GM21619 (cell line): ENCODE results near the gene EDNRA.

Experiments
- ATAC-seq: cut with Tn5 transposase; IDR thresholded peaks from one replicate; pipeline ENCODE4 v1.9.1; 2021; ENCODE audit not compliant: unreplicated experiment

Gene EDNRA

DNA sequence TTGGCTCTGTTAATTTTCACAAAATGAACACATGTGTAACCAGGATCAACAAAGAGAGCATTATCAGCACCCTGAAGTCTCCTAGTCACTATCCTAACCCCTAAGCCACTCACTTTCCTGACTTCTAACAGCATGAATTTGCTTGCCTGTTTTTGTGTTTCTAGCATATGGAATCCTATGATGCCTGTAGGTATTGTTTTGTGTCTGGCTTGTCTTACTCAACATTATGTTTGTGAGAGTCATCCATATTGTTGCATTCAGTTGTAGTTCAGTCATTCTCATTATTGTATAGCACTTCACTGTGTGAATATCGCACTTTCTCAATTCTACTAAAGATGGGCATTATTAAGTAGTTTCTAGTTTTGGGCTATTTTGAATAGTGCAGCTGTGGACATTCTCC lies 15.6 kb downstream of the EDNRA start:
- no peak for ATAC-seq

- no peak for ATAC-seq
Observed at GRCh38 chr4:147498031-147498660, 17.2 kb downstream of the EDNRA start.

DNA sequence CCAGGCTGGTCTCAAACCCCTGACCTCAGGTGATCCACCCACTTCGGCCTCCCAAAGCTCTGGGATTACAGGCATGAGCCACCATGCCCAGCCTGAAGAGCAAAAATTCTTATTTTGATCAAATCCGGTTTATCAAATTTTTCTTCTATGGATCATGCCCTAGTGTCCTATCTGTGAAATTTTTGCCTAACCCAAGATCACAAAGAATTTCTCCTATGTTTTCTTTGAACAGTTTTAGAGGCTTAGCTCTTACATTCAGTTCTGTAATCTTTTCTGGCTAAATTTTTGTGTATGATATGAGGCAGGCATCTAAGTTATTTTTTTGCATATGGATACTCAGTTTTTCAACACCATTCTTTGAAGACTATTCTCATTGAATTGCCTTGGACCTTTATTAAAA lies 27.4 kb downstream of the EDNRA start:
- no peak for ATAC-seq

DNA sequence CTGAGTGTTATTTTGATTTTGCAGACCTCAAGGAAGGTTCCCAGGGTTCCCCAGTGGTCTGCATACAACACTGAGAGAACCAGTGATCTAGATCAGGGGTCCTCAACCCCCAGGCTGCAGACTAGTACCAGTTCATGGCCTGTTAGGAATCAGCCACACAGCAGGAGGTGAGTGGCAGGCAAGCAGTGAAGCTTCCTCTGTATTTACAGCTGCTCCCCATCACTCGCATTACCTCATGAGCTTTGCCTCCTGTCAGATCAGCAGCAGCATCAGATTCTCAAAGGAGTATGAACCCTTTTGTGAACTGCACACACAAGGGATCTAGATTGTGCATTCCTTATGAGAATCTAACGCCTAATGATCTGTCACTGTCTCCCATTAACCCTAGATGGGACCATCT lies 28.5 kb downstream of the EDNRA start:
- ATAC-seq, result no peak

GRCh38 chr4:147510962-147511668 lies 30.2 kb downstream of the EDNRA start:
- ATAC-seq, result no peak

DNA sequence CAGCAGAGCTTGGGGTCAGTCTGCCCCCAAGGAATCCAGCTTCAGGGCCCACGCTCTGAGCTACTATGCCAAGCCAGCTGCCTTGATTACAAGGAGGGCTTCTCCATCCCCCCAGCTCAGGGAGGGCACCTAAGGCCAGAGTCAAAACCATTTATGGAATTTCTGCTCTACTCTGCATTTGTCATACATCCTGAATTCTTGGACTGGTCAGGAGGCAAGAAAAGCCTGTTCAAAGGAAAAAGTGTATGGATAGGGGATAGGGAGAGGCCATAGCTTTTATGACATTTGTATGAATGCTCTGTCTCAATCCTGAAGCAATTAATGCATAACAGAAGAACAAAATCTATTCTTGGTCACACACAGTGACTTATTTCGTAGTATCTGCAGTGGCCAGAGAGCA lies 32.2 kb downstream of the EDNRA start:
- ATAC-seq, result no peak

DNA sequence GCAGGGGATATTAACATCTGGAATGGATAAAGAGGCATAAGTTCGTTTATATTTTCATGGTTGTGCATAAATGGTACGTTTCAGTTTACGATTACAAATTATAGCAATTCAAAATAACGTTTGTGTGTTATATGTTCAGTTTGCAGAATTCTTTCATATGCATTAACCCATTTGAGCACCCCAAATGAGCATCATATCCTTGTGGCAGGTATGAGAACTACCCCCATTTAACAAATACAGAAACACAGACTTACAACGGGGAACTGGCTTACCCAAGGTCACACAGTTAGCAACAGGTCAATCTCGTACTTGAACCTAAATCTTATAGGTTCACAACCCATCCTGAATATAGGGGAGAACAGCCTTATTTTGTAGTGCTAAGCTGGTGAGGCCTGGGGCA lies 33.1 kb downstream of the EDNRA start:
- ATAC-seq, result no peak

- no peak for ATAC-seq
Observed at GRCh38 chr4:147515220-147515936, 34.5 kb downstream of the EDNRA start.

DNA sequence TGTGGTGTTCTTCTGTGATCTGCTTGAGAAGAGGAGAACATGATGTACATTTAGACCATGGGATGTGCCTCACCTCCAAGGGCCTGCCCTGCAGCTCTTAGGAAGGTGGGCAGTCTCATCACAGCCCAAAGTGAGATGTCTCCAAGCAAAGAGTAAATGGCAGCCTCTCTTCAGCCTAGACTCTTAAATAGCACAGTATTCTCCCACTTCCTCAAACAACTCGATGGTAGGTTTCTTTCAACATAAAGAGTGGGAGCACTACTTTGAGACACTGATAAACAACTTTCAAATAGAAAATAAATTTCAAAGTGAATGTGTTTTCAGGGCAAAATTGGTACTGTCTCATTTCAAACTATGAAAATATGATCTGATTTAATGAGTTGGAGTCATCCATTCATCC lies 35.2 kb downstream of the EDNRA start:
- no peak for ATAC-seq

DNA sequence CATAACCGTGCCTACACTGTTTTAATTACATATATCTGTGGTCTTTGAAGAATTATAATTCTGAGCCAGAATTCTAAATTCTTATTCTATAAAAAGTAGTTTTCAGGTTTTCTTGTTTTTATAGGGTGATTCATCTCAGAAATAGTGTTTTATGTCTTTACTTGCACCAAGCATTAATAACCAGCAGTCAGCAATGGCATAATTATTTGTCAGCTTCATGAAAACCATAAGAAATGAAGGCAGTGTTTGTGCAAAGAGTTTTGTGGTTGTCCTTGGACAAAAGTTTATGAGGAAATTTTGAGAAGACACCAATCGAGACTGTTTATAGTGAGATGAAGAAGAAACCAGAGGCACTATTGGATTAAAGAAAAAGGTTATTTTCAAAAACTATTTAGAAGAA lies 37.2 kb downstream of the EDNRA start:
- ATAC-seq, result no peak

DNA sequence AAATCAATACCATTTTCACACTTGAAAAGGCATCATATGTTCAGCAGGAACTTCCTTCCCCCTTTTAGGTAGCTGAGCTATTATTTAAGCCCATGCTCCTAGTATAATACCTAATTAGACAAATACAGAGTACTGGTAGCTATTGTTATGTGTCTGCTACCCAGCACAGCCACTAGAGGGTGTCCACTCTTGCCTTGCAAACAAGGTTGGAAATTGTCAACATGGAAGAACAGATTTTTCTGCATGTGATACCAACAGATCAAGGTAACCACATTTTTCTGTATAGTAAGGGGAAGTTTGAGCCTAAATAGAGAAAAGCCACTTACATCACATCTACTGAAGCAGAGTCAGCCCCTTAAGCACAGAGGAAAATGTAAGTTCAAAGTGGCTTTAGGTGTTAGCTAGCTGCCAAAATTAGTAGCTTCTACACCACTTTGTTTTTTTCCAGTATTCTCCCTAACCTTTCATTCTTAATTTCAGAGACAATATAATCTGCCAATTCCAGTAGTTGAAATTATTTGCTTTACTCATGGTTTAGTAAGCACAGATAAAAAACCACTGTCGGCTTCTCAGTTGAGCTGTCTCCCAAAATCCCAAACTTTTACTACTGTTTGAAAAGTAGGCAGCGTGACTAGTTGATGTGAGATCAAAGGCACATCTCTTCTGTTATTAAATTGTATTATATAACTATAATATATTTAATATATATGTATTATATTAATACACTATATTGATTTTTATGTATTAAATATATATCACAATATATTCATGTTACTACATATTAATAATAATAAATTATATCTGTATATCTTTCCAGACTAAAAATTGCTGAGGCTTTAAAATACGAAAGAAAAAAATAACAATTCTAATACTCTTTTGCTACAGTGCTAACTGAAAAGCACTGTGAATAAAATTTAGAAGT lies 38.2 kb downstream of the EDNRA start:
- peak; percentile 95 for ATAC-seq

- ATAC-seq, result no peak
Observed at GRCh38 chr4:147524601-147525000, 43.7 kb downstream of the EDNRA start.

DNA sequence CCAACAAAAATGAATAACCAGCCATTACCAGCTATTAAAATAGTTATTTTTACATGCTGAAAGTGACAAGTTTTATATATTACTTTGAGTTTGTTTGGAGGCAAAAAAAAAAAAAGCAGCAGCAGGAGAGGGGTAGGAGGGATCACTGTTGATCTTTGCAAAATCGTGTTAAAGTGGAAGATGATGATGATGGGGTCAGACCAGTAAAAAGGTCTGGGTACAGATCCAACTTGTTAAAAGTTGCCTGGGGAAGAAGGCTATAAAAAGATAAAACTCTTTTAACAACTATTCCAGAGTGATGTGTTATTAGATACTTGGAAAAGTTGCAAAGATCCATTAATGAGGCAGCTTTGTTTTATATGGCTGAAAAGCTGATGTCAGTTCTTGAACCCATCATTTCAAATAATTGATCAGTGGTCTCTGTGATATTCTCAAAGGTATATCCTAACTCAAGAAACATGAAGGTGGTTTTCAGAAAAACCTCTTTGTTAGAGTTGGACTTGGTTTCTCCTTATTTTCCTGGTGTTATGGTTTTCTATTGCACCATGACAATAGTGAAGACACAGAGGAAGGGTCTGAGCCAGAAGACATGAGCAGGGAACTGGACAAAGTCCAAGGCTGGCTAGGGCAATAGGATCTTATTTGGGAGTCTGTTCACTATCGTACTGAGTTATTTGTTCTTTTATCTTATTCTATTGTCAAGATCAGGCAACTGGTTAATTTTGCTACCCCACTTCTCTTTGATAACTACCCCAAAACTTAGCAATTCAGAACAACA lies 44.8 kb downstream of the EDNRA start:
- ATAC-seq, result no peak

DNA sequence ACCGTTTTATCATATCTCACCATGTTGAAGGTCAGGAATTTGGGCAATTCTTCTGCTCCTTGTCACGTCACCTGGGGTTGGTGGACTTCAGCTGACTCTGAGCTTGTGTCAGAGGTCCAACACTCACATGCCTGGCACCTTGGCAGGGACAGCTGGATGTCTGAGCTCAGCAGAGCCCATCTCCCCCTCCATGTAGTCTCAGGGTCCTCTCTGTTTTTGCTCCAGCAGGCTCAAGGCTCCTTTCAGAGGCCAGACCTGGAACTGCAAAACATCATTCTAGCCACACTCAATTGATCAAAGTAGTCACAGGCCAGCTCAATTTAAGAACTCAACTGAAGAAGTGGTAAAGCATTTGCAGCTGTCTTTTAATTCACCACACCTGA lies 45.4 kb downstream of the EDNRA start:
- ATAC-seq, result no peak

GRCh38 chr4:147528054-147528453 lies 47.2 kb downstream of the EDNRA start:
- ATAC-seq, result no peak

DNA sequence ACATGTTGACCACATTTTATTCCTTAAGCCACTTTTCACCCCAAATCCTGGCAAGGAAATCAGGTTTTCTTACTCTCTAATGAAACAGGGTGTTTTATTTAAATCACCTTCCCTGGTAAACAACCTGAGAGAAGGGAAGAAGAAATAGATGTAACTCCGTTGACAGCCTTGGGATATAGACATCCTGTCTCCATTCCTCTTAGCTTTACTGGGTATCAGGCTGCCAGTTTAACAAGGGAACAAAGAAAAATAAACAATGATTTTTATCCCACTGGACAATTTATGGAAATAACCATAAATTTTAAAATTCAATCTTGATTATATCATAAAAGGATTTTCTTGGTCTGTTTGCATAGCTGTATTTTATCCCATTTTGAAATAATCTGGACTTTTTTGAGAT lies 49.2 kb downstream of the EDNRA start:
- ATAC-seq, result no peak

GRCh38 chr4:147530723-147531122 lies 49.8 kb downstream of the EDNRA start:
- ATAC-seq, result no peak

DNA sequence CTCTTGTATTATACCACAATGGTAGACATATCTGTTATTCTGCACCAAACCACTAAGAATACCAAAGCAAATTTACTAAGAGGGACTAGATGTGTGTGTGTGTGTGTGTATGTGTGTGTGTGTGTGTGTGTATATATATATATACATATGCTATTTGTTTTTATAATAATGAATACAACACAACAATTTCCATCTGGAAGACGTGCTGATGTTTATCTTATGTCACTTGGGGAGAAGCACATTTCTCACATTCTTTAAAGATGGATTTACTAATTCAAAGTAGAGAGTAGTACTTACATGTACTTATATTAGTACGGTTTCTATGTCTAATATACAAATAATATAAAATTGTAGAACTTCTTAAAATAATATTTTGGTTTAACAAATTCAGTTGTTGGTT lies 52.0 kb downstream of the EDNRA start:
- ATAC-seq, result no peak

DNA sequence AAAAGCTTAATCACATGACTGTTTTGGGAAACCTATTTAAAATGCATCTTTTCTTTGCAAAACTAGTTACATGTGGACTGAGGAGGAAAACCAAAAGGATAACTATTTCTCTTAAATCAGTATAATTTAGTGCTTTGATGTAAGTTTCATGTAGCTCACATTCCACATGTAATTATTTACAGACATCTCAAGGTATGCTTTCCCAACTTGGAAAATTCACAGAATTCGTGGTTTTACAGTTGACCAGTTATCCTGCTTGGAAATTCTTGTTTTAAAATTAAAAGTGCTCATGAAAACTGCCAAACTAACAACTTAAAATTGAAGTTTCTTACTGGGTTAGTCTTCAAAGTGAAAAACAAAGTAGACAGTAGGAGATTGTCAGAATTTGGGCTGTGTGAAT lies 52.4 kb downstream of the EDNRA start:
- ATAC-seq, result no peak

GRCh38 chr4:147535124-147535523 lies 54.2 kb downstream of the EDNRA start:
- ATAC-seq, result no peak

GRCh38 chr4:147538711-147539110 lies 57.8 kb downstream of the EDNRA start:
- ATAC-seq, result no peak
